Gastrocnemius medialis (tissue), 4 donors: Measurements from ENCODE around the gene CBX8.

Experiments used
- CTCF ChIP-seq, 5 experiments: fragments of 450-650 bp in 3 of 5; fragments of 200-600 bp in 2 of 5; sonication (generic) in 2 of 5; IDR thresholded peaks in 4 of 5; conservative IDR thresholded peaks in 1 of 5; 1 replicate in 4 of 5; 2 replicates in 1 of 5; pipeline ENCODE4 v1.5.1; 2016 to 2019; ENCODE audit warnings: antibody characterized with exemption in 5 of 5, mild to moderate bottlenecking in 3 of 5, moderate library complexity in 3 of 5
- POLR2A ChIP-seq, 2 donors: fragments of 450-650 bp; IDR thresholded peaks; one replicate each; pipeline ENCODE4 v1.6.1; 2017; ENCODE audit warnings: antibody characterized with exemption in 2 of 2, mild to moderate bottlenecking in 2 of 2, moderate library complexity in 2 of 2

GRCh38 chr17:79803997-79804855 lies 7.3 kb upstream of the CBX8 start:
- TF ChIP-seq CTCF (IDR thresholded peaks at IDR 0.05 in 4 of 5, conservative IDR thresholded peaks at IDR 0.05 in 1 of 5) (no peak), POLR2A (IDR thresholded peaks at IDR 0.05) (no peak)
